Measurements from ENCODE around the gene MVB12B.
"Not testable (repeated sequence)": the region's sequence is repeated elsewhere in the genome, so short reads cannot be mapped to it uniquely, and the experiment has no call there.

MVB12B gene

GRCh38 chr9:126540398-126540797 is 213.8 kb downstream of the MVB12B start:
- DNase-seq (ENCODE audit: low read depth) = not testable (repeated sequence)

DNA sequence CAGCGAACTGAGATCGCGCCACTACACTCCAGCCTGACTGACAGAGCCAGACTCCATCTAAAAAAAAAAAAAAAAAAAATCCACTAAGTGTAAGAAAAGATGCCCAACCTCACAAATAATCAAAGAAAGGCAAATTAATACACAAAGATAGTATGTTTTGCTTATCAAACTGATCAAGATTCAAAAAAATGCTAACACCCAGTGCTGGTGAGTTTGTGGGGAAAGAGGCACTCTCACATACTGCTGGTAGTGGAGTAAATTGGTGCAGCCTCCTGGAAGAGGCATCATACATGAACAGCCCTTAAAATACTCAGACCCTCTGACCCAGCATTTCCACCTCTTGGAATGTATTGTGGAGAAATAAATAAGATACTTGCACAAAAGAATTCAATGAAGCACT is 216.9 kb downstream of the MVB12B start:
- no peak for DNase-seq (ENCODE audit: low read depth)

DNA sequence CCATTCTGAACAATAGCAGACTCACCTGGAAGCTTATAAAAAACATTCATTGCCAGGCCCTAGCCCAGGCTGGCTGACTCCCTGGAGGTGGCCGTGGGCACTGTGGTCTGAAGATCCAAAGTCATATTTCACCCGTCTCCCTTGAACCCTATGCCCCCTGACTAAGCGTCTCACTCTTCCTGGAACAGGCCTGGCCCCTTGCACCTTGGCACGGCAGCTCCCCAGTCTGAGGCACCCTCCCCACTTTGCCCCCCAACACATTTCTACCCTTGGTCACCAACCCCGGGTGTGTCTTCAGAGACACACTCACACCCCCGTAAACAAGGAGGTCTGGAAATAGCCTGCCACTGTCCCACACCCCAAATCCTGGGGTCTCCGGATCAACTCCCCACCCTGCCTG is 218.5 kb downstream of the MVB12B start:
- DNase-seq (ENCODE audit: low read depth) = no peak

DNA sequence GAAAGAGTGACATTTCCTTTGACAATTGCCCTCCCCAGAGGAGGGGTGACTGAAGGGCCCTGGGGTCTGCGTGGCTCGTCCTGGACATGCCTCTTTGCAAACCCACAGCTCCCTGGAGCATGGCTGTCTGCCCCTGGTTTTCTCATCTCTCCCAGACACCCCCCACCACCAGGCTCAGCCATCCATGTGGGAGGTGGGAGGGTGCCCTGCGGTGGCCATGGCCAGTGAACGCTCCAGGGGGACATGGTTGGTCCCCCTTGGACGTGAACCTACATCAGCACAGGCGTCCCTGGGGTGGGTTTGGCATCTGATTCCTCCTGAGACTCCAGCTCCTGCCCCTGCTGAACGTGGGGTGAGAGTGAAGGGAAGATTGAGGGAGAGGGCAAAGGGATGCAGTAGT is 219.4 kb downstream of the MVB12B start:
- no peak for DNase-seq (ENCODE audit: low read depth)

DNA sequence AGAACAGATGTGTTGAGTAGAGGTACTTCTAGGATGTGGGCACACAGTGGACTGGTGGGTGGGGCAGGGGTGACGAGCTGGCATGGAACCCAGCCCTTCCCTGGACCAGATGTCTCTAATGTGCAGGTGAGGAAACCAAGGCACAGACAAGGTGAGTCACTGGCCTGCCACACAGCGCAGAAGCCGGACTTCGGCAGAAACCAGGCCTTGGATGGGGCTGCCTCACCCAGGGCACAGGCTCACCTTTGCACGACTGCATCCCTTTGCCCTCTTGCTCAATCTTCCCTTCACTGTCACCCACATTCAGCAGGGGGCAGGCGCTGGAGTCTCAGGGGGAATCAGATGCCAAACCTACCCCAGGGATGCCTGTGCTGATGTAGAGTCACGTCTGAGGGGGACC is 221.7 kb downstream of the MVB12B start:
- no peak for DNase-seq (ENCODE audit: low read depth)

- DNase-seq (ENCODE audit: low read depth) = no peak
Measured at GRCh38 chr9:126549246-126550006, 222.8 kb downstream of the MVB12B start.

DNA sequence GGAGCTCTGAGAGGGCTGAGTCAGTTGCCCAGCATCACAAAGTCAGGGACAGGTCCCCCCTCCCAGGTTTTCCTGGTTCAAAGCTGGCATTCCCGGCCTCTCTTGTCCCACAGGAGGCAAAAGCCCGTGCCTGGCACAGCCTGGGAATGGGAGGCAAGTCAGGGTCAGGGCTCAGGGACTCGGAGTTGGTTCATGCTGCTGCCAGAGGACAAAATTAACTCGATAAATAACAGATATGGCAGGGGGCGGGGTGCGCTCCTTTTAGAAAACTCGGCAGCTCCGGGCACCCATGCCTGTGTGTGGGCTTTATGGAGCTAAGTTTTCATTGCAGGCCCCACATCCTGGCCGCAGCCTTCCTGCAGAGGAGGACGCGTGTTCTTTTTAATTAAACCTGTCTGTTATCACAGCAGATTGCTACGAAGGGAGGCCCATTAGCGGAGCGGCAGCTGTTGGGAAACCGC is 224.3 kb downstream of the MVB12B start:
- no peak for DNase-seq (ENCODE audit: low read depth)

- no peak for DNase-seq (ENCODE audit: low read depth)
Measured at GRCh38 chr9:126551812-126552211, 225.2 kb downstream of the MVB12B start.

- DNase-seq (ENCODE audit: low read depth) = no peak
Measured at GRCh38 chr9:126554292-126554691, 227.7 kb downstream of the MVB12B start.

- not testable (repeated sequence) for DNase-seq (ENCODE audit: low read depth)
Measured at GRCh38 chr9:126555421-126555820, 228.8 kb downstream of the MVB12B start.

All from activated T-cell treated with anti-CD3 and anti-CD28 coated beads for 1 hour (primary cell).